Tibial artery (tissue), 4 donors: Measurements from ENCODE around the gene ACLY.

ENCODE experiments used
- DNase-seq, 2 donors: peaks; one replicate each; pipeline ENCODE4 v3.0.0-alpha.2; 2019
- H3K27ac ChIP-seq, 2 donors: fragments of 200-600 bp; sonication (generic) in 1 of 2; 1 replicate in 1 of 2; 2 replicates in 1 of 2; pipeline ENCODE4 v1.5.1; 2018 to 2019; ENCODE audit warnings: mild to moderate bottlenecking in 1 of 2
- H3K27me3 ChIP-seq, 2 donors: fragments of 200-600 bp; sonication (generic) in 1 of 2; one replicate each; pipeline versions ENCODE4 v1.5.1 to v1.6.0; 2016 to 2019
- H3K36me3 ChIP-seq, 3 donors: fragments of 200-600 bp; sonication (generic) in 2 of 3; one replicate each; pipeline ENCODE4 v1.5.1; 2016 to 2019; ENCODE audit warnings: mild to moderate bottlenecking in 2 of 3
- H3K4me1 ChIP-seq, 4 donors: fragments of 200-600 bp; sonication (generic) in 2 of 4; 1 replicate in 3 of 4; 2 replicates in 1 of 4; pipeline ENCODE4 v1.5.1; 2016 to 2019
- H3K4me3 ChIP-seq, 2 donors: fragments of 200-600 bp; sonication (generic) in 1 of 2; 1 replicate in 1 of 2; 2 replicates in 1 of 2; pipeline ENCODE4 v1.5.1; 2018 to 2019; ENCODE audit warnings: mild to moderate bottlenecking in 2 of 2
- H3K9me3 ChIP-seq, 3 donors: fragments of 200-600 bp; sonication (generic) in 1 of 3; one replicate each; pipeline ENCODE4 v1.5.1; 2016 to 2019
- CTCF ChIP-seq, 2 experiments: fragments of 200-600 bp in 1 of 2; fragments of 450-650 bp in 1 of 2; IDR thresholded peaks; one replicate each; pipeline ENCODE4 v1.5.1; 2017 to 2019; ENCODE audit warnings: antibody characterized with exemption in 2 of 2, mild to moderate bottlenecking in 1 of 2, moderate library complexity in 1 of 2
- intact Hi-C: fragments of 100-400 bp; cut with DNase I; formaldehyde crosslinking; loops from one replicate; pipeline ENCODE4 v1.15.0; 2023; ENCODE audit warnings: low total_unique reads

ACLY gene

GRCh38 chr17:41907185-41907556, 11.6 kb downstream of the ACLY start:
- H3K4me3 ChIP-seq, result no peak overlapping the region
- H3K9me3 ChIP-seq, result no peaks in the 10 kb centered on the region
- H3K27me3 ChIP-seq, result no peaks in the 10 kb centered on the region
- H3K27ac ChIP-seq, result no peak overlapping the region
- no peak for DNase-seq
- H3K4me1 ChIP-seq, result no peaks in the 10 kb centered on the region
- TF ChIP-seq CTCF (IDR thresholded peaks at IDR 0.05), result no peak
- peaks cover 70 to 100% (median 88%) of the 10 kb centered on the region in 3 donors for H3K36me3 ChIP-seq
- intact Hi-C loops, result no loop called here

DNA sequence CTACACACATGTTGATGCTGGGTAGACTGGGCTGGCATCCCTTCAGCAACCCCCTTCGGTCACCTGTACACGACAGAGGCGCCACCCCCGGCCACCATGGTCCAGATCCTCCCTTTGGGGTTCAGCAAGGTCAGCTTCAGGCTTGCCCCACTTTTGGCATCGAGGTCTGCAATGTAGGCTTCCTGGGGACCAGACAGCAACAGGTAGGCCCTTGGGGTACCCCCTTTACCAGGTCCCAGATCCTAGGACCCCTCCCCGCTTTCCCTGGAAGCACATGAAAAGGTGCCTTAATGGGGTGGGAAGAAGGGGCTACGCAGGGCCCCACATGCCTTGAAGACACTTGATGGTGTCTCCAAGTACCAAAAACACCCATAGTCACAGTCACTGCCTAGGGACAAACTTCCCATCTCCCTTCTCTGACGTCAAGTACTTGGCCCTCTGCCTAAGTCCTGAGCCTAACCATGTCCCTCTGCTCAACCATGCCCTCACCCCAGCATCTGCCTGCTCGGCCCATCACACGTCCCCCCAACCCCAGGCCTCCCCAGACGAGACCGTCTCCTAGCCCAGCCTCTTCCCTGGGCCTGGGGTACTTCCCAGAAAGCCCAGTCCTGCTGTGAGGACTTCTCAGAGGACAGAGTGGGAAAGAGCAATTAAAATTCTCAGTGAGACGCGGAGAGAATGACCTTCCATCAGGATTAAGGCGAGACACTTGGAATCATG, 12.1 kb downstream of the ACLY start:
- no peak overlapping the region for H3K4me3 ChIP-seq
- no peaks in the 10 kb centered on the region for H3K9me3 ChIP-seq
- H3K27ac ChIP-seq, result no peak overlapping the region
- TF ChIP-seq CTCF (IDR thresholded peaks at IDR 0.05), result no peak
- no peaks in the 10 kb centered on the region for H3K27me3 ChIP-seq
- peaks cover 65 to 100% (median 88%) of the 10 kb centered on the region in 3 donors for H3K36me3 ChIP-seq
- intact Hi-C loops, result no loop called here
- no peaks in the 10 kb centered on the region for H3K4me1 ChIP-seq
- no peak for DNase-seq

DNA sequence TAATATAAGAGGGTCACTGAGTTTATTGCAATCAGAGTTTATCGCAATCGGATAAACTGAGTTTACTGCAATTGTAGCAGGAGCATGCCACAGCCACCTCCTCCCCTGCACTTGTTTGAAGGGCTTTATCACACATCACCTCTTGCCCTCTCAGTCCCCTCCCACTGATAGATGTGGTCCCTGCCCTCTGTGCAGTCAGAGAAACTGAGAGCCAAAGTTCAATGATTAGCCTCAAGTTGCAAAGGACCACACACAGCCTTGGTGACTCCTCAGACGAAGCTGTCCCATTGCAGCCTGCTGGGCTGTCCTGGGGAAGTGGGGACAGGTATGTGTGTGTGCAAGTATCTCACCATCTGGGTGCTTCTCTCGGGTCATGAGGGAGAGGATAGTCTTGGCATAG, 13.6 kb downstream of the ACLY start:
- TF ChIP-seq CTCF (IDR thresholded peaks at IDR 0.05), result no peak
- H3K4me1 ChIP-seq, result no peaks in the 10 kb centered on the region
- H3K27me3 ChIP-seq, result no peaks in the 10 kb centered on the region
- H3K9me3 ChIP-seq, result no peaks in the 10 kb centered on the region
- H3K4me3 ChIP-seq, result no peak overlapping the region
- peaks cover 59 to 100% (median 87%) of the 10 kb centered on the region in 3 donors for H3K36me3 ChIP-seq
- no peak for DNase-seq
- intact Hi-C loops, result no loop called here
- no peak overlapping the region for H3K27ac ChIP-seq

DNA sequence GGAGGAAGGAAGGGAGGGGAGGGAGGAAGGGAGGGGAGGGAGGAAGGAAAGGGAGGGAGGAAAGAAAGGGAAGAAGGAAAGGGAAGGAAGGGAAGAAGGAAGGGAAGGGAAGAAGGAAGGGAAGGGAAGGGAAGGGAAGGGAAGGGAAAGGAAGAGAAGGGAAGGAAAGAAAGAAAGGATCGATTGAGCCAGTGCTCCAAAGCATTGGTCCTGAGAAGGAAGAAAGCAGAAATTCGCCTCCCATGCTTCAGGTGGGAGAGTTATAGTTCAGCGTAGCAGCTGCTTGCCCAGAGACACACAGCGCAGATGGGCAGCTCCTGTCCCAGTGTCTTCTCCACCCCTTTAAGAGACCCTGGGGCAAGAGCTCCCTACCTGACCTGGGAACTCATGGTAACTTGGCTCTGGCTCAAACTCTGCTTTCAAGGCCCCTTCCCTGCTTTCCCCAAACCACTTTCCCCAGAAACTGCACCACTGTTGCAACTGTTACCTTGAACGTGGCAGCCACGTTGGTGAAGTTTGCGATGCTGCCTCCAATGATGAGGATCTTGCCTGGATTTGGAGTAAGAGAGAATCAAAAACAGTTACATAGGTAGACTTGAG, 14.4 kb downstream of the ACLY start:
- DNase-seq, result no peak
- no peaks in the 10 kb centered on the region for H3K27me3 ChIP-seq
- H3K36me3 ChIP-seq, result peaks cover 55 to 100% (median 87%) of the 10 kb centered on the region in 3 donors
- no peaks in the 10 kb centered on the region for H3K9me3 ChIP-seq
- H3K27ac ChIP-seq, result no peak overlapping the region
- no peaks in the 10 kb centered on the region for H3K4me1 ChIP-seq
- H3K4me3 ChIP-seq, result no peak overlapping the region
- no peak for TF ChIP-seq CTCF (IDR thresholded peaks at IDR 0.05)
- intact Hi-C loops, result no loop called here

DNA sequence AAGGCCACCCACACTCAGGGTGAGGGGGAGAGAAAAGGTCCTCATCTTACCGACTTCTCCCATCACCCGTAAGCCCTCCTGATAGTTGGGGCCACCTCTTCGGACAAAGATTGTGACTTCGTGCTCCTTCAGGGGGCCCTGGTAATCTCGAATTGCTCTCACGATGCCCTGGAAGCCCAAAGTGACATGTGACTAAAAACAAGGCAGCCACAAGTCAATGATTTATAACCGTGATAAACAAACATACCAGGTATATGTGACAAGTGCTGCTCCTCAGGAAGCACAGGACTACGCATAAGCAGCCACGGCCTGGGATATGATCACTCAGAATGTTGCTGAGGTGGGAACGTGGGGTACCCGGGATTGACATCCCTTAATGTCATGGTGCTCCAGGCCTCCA, 17.1 kb downstream of the ACLY start:
- Histone ChIP-seq H3K4me1 (no peaks in the 10 kb centered on the region), H3K36me3 (peaks cover 56 to 100% (median 89%) of the 10 kb centered on the region in 3 donors), H3K4me3 (no peak overlapping the region), H3K27me3 (no peaks in the 10 kb centered on the region), H3K9me3 (no peaks in the 10 kb centered on the region), H3K27ac (no peak overlapping the region)
- intact Hi-C loops, result no loop called here
- TF ChIP-seq CTCF (IDR thresholded peaks at IDR 0.05), result no peak
- DNase-seq, result no peak
